PC-9 (cell line): Measurements from ENCODE around the gene IQSEC1. TPM values are rescaled to one million over a fixed set of nuclear protein-coding genes. Genes with fewer than 3 reads are reported as not detected.

Experiments used
- BruUV-seq: library from RNA; stranded (reverse); fragments of 400-500 nt; replicated peaks from 2 replicates; lab custom pipeline; 2021; lab: Mats Ljungman, UMichigan
- CTCF ChIA-PET: fragments of 300-600 bp; sonication (Branson Sonifier 250); formaldehyde crosslinking; loops from one replicate; lab custom pipeline; 2022; ENCODE audit warnings: antibody characterized with exemption; lab: Charles Lee
- POLR2A ChIA-PET: fragments of 300-600 bp; sonication (Branson Sonifier 250); formaldehyde crosslinking; loops from one replicate; lab custom pipeline; 2022; ENCODE audit warnings: antibody characterized with exemption; ENCODE audit not compliant: unreplicated experiment; lab: Charles Lee
- DNase-seq, 2 experiments: peaks; one replicate each; pipeline versions ENCODE4 v3.0.0 to v3.0.0-alpha.2; 2015 to 2022; ENCODE audit warnings: mixed read lengths in 1 of 2
- H2AFZ ChIP-seq: fragments of 200-600 bp; sonication (generic); 2 replicates; pipeline ENCODE4 v1.8.1; 2017; ENCODE audit warnings: antibody characterized with exemption
- H3F3A ChIP-seq: fragments of 200-600 bp; sonication (generic); 2 replicates; pipeline ENCODE4 v1.8.1; 2017; ENCODE audit warnings: antibody characterized with exemption, mild to moderate bottlenecking, low read depth; ENCODE audit not compliant: insufficient read depth
- H3K27ac ChIP-seq: fragments of 200-600 bp; sonication (generic); 2 replicates; pipeline ENCODE4 v1.6.1; 2016; ENCODE audit warnings: mixed run types
- H3K27me3 ChIP-seq: fragments of 200-600 bp; sonication (generic); 2 replicates; pipeline ENCODE4 v1.6.1; 2016; ENCODE audit warnings: low read depth, mixed run types; ENCODE audit not compliant: insufficient read depth
- H3K36me3 ChIP-seq: fragments of 200-600 bp; sonication (generic); 2 replicates; pipeline ENCODE4 v1.6.1; 2016; ENCODE audit warnings: low read depth, mixed run types
- H3K4me1 ChIP-seq: fragments of 200-600 bp; sonication (generic); replicated peaks from 2 replicates; pipeline ENCODE4 v1.6.1; 2016; ENCODE audit warnings: mixed run types; ENCODE audit not compliant: insufficient read depth
- H3K4me2 ChIP-seq: fragments of 200-600 bp; sonication (generic); 2 replicates; pipeline ENCODE4 v1.6.1; 2017; ENCODE audit warnings: mixed run types
- H3K4me3 ChIP-seq: fragments of 200-600 bp; sonication (generic); 2 replicates; pipeline ENCODE4 v1.6.1; 2016; ENCODE audit warnings: mixed run types
- H3K79me2 ChIP-seq: fragments of 200-600 bp; sonication (generic); 2 replicates; pipeline ENCODE4 v1.6.1; 2017; ENCODE audit warnings: low read depth, mixed run types
- H3K9me2 ChIP-seq: fragments of 200-600 bp; sonication (generic); 2 replicates; pipeline ENCODE4 v1.8.1; 2017; ENCODE audit warnings: mild to moderate bottlenecking; ENCODE audit not compliant: insufficient read depth
- H3K9me3 ChIP-seq: fragments of 200-600 bp; sonication (generic); 2 replicates; pipeline ENCODE4 v1.8.1; 2016; ENCODE audit warnings: low read depth; ENCODE audit not compliant: insufficient read depth
- H4K20me1 ChIP-seq: fragments of 200-600 bp; sonication (generic); 2 replicates; pipeline ENCODE4 v1.8.1; 2017; ENCODE audit not compliant: insufficient read depth
- CTCF ChIP-seq: fragments of 200-600 bp; sonication (generic); conservative IDR thresholded peaks from 2 replicates; pipeline ENCODE4 v1.6.1; 2017; ENCODE audit warnings: mixed run types, antibody characterized with exemption, mild to moderate bottlenecking, moderate library complexity
- EZH2 ChIP-seq: fragments of 200-600 bp; sonication (generic); IDR thresholded peaks from 2 replicates; pipeline ENCODE4 v1.8.0; 2017; ENCODE audit warnings: antibody characterized with exemption, low read depth
- intact Hi-C: fragments of 100-400 bp; cut with micrococcal nuclease; formaldehyde crosslinking; loops from one replicate; pipeline ENCODE4 v1.10.0; 2022; ENCODE audit not compliant: unreplicated experiment
- total RNA-seq: library from RNA; stranded (reverse); gene quantifications from 2 replicates; pipeline ENCODE4 v1.2.3, GENCODE V29; 2021

The IQSEC1 gene
- total RNA-seq, 1 experiment from 2014 or later = 30.7 TPM

GRCh38 chr3:12914088-12914487 is 159.1 kb downstream of the IQSEC1 start:
- no peak for DNase-seq
- Histone ChIP-seq H3K27me3 (no peaks in the 10 kb centered on the region), H3K4me1 (no peaks in the 10 kb centered on the region), H3K27ac (no peak overlapping the region), H4K20me1 (no peaks in the 10 kb centered on the region), H3K4me3 (no peak overlapping the region), H3K36me3 (no peaks in the 10 kb centered on the region; the same call in 1 of the 2 replicates), H3K4me2 (no peak overlapping the region), H2AFZ (no peak overlapping the region), H3K9me3 (no peaks in the 10 kb centered on the region), H3K79me2 (no peaks in the 10 kb centered on the region), H3F3A (peaks cover 8% of the 10 kb centered on the region), H3K9me2 (no peaks in the 10 kb centered on the region)
- BruUV-seq = no TSS peak
- TF ChIP-seq EZH2 (no peak), CTCF (no peak)
- ChIA-PET CTCF (no interaction called here), POLR2A (no interaction called here)
- intact Hi-C loops = no loop called here

GRCh38 chr3:12911881-12912415 is 161.3 kb downstream of the IQSEC1 start:
- Histone ChIP-seq H4K20me1 (no peaks in the 10 kb centered on the region), H3K27me3 (no peaks in the 10 kb centered on the region), H3K4me1 (no peaks in the 10 kb centered on the region), H3K79me2 (no peaks in the 10 kb centered on the region), H2AFZ (no peak overlapping the region), H3K4me3 (no peak overlapping the region), H3F3A (no peaks in the 10 kb centered on the region), H3K36me3 (no peaks in the 10 kb centered on the region), H3K9me2 (no peaks in the 10 kb centered on the region), H3K4me2 (no peak overlapping the region), H3K9me3 (no peaks in the 10 kb centered on the region), H3K27ac (no peak overlapping the region)
- BruUV-seq = no TSS peak
- intact Hi-C loops = no loop called here
- no peak for DNase-seq
- TF ChIP-seq EZH2 (no peak), CTCF (no peak)
- POLR2A ChIA-PET = interaction anchor here (0.6 kb wide), 1 partner anchor 138 kb away, joined by 3 read pairs; no protein-coding TSS in a partner anchor
- CTCF ChIA-PET = no interaction called here

DNA sequence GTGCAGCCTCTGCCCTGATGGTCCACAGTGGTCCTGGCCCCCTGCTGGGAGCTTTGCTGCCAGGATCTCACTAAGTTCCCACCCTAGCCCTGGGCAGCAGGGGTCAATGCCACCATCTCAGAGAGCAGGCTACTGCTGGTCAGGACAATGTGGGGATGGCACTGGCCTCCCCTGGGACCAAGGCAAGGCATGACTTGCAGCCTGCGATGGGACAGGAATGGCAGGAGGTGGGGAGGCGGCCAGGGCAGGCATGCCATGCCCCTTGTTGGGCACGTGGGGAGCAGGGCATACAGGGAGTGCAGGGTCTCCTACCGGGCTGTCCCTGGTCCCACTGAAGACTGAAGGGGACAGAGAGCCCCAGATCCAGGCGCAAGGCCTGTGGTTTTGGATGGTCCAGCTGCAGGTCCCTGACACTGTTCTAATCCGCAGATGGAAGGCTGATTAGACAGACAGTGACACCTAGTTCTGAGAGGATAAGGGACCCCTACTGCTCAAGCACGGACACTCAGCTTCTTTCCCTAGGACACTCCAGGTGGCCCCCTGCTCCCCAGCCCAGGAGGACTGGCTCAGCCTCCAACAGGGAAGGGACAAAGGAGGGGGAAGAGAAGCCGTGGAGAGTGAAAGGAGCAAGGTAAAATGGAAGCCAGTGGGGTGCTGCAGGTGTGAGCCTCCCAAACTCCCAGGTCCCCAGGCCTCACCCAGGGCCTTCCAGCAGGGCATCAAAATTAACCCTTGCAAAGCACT is 162.7 kb downstream of the IQSEC1 start:
- ChIA-PET POLR2A (no interaction called here), CTCF (no interaction called here)
- intact Hi-C loops = no loop called here
- no peak overlapping the region for H2AFZ ChIP-seq
- BruUV-seq = no TSS peak
- no peaks in the 10 kb centered on the region for H3K36me3 ChIP-seq
- no peaks in the 10 kb centered on the region for H3K27me3 ChIP-seq
- no peak for DNase-seq
- H3K4me2 ChIP-seq = no peak overlapping the region
- H3F3A ChIP-seq = no peaks in the 10 kb centered on the region
- TF ChIP-seq EZH2 (no peak), CTCF (no peak)
- H3K9me2 ChIP-seq = no peaks in the 10 kb centered on the region
- H3K9me3 ChIP-seq = no peaks in the 10 kb centered on the region
- no peak overlapping the region for H3K27ac ChIP-seq
- H4K20me1 ChIP-seq = peaks cover 1% of the 10 kb centered on the region; the same call in 1 of the 2 replicates
- no peaks in the 10 kb centered on the region for H3K79me2 ChIP-seq
- no peak overlapping the region for H3K4me3 ChIP-seq
- no peaks in the 10 kb centered on the region for H3K4me1 ChIP-seq
